Heart left ventricle (tissue), 13 donors: ENCODE measurements around the gene SORCS2.

ENCODE experiments used
- POLR2A ChIP-seq, 2 donors: fragments of 450-650 bp; IDR thresholded peaks; one replicate each; pipeline ENCODE4 v1.6.1; 2017; ENCODE audit warnings: antibody characterized with exemption in 2 of 2, mild to moderate bottlenecking in 2 of 2, moderate library complexity in 2 of 2
- TF ChIP-seq, protein P1 (sequence below), 12 donors: fragments of 200-600 bp; sonication (generic) in 4 of 12; IDR thresholded peaks; one replicate each; pipeline versions ENCODE4 v1.5.0 to v1.8.0; 2018 to 2022; ENCODE audit warnings: antibody characterized with exemption in 12 of 12, mild to moderate bottlenecking in 5 of 12
- donor health status: ischemic (EF 13 %, LVEDD 7.1; RV severe dilation, severe dysfunction).
- donor health status: DM: no; HTN: yes; CAD: no.
- donor health status: DM: no; HTN: no; CAD: no.
- donor health status: ischemic (EF 25% LVEDD 6.9; RV normal size, moderate dysfunction).
- donor health status: ischemic (EF 25% LVEDD 5.7; RV mildly dilated, moderate dysfunction).
- donor health status: ischemic (EF 35%, LVEDD 5.7; RV mildly dilated, moderate dysfunction).
- donor health status: nonischemic (EF 11% LVEDD 7.7; RV severe dilation, severe dysfunction).
- donor health status: DM: yes; HTN: yes; CAD: no.
- donor health status: PGD.
- donor health status: ischemic (EF 29% LVEDD 5.4; RV normal size, mild dysfunction).
- donor health status: nonischemic (EF 23%, LVEDD 6.1; RV moderate dilation, normal function).

- TF ChIP-seq POLR2A (IDR thresholded peaks at IDR 0.05): no peak
- TF ChIP-seq, protein P1, sequence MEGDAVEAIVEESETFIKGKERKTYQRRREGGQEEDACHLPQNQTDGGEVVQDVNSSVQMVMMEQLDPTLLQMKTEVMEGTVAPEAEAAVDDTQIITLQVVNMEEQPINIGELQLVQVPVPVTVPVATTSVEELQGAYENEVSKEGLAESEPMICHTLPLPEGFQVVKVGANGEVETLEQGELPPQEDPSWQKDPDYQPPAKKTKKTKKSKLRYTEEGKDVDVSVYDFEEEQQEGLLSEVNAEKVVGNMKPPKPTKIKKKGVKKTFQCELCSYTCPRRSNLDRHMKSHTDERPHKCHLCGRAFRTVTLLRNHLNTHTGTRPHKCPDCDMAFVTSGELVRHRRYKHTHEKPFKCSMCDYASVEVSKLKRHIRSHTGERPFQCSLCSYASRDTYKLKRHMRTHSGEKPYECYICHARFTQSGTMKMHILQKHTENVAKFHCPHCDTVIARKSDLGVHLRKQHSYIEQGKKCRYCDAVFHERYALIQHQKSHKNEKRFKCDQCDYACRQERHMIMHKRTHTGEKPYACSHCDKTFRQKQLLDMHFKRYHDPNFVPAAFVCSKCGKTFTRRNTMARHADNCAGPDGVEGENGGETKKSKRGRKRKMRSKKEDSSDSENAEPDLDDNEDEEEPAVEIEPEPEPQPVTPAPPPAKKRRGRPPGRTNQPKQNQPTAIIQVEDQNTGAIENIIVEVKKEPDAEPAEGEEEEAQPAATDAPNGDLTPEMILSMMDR (IDR thresholded peaks at IDR 0.05): no peak
Measured at GRCh38 chr4:7485096-7485495, 292.8 kb downstream of the SORCS2 start.
